ENCODE results near the gene ANKFN1.
"Not testable (repeated sequence)": the region's sequence is repeated elsewhere in the genome, so short reads cannot be mapped to it uniquely, and the experiment has no call there.

ANKFN1 gene

GRCh38 chr17:56260376-56261002, 107.2 kb downstream of the ANKFN1 start:
- no peak for TF ChIP-seq CTCF (IDR thresholded peaks at IDR 0.05; ENCODE audit: control insufficient read depth, insufficient read depth, low read depth, low read length, missing control alignments)
- H3K4me3 ChIP-seq (ENCODE audit: control insufficient read depth, low read depth, low read length): no peak overlapping the region
- DNase-seq (ENCODE audit: low read depth): no peak

GRCh38 chr17:56262803-56263202, 109.5 kb downstream of the ANKFN1 start:
- TF ChIP-seq CTCF (IDR thresholded peaks at IDR 0.05; ENCODE audit: control insufficient read depth, insufficient read depth, low read depth, low read length, missing control alignments): no peak
- H3K4me3 ChIP-seq (ENCODE audit: control insufficient read depth, low read depth, low read length): no peak overlapping the region
- no peak for DNase-seq (ENCODE audit: low read depth)

- no peak overlapping the region for H3K4me3 ChIP-seq (ENCODE audit: control insufficient read depth, low read depth, low read length)
- DNase-seq (ENCODE audit: low read depth): no peak
- TF ChIP-seq CTCF (IDR thresholded peaks at IDR 0.05; ENCODE audit: control insufficient read depth, insufficient read depth, low read depth, low read length, missing control alignments): no peak
Observed at GRCh38 chr17:56269556-56270389, 116.5 kb downstream of the ANKFN1 start.

GRCh38 chr17:56274491-56274890, 121.2 kb downstream of the ANKFN1 start:
- no peak for DNase-seq (ENCODE audit: low read depth)
- no peak overlapping the region for H3K4me3 ChIP-seq (ENCODE audit: control insufficient read depth, low read depth, low read length)
- no peak for TF ChIP-seq CTCF (IDR thresholded peaks at IDR 0.05; ENCODE audit: control insufficient read depth, insufficient read depth, low read depth, low read length, missing control alignments)

- DNase-seq (ENCODE audit: low read depth): no peak
- no peak for TF ChIP-seq CTCF (IDR thresholded peaks at IDR 0.05; ENCODE audit: control insufficient read depth, insufficient read depth, low read depth, low read length, missing control alignments)
- no peak overlapping the region for H3K4me3 ChIP-seq (ENCODE audit: control insufficient read depth, low read depth, low read length)
Observed at GRCh38 chr17:56284482-56284881, 131.2 kb downstream of the ANKFN1 start.

- not testable (repeated sequence) for H3K4me3 ChIP-seq (ENCODE audit: control insufficient read depth, low read depth, low read length); DNase-seq (ENCODE audit: low read depth)
Observed at GRCh38 chr17:56288786-56289185, 135.5 kb downstream of the ANKFN1 start.

GRCh38 chr17:56289321-56289720, 136.0 kb downstream of the ANKFN1 start:
- no peak for TF ChIP-seq CTCF (IDR thresholded peaks at IDR 0.05; ENCODE audit: control insufficient read depth, insufficient read depth, low read depth, low read length, missing control alignments)
- DNase-seq (ENCODE audit: low read depth): no peak
- no peak overlapping the region for H3K4me3 ChIP-seq (ENCODE audit: control insufficient read depth, low read depth, low read length)
